DOHH2 (cell line): ENCODE results near the gene SMOC2.

Experiments used
- H3F3A ChIP-seq: fragments of 200-600 bp; sonication (generic), shearing (Covaris generic); 2 replicates; pipeline ENCODE4 v1.6.0; 2016; ENCODE audit warnings: antibody characterized with exemption, mild to moderate bottlenecking; ENCODE audit not compliant: control insufficient read depth, insufficient read depth
- H3K27ac ChIP-seq: fragments of 200-600 bp; sonication (generic); 2 replicates; pipeline ENCODE4 v1.5.1; 2014; ENCODE audit warnings: low read depth, mild to moderate bottlenecking, low read length, moderate library complexity
- H3K27me3 ChIP-seq: fragments of 200-600 bp; sonication (generic); 2 replicates; pipeline ENCODE4 v1.6.1; 2014; ENCODE audit warnings: mild to moderate bottlenecking, low read length, mixed read lengths; ENCODE audit not compliant: control insufficient read depth
- H3K36me3 ChIP-seq: fragments of 200-600 bp; sonication (generic); 2 replicates; pipeline ENCODE4 v1.6.1; 2014; ENCODE audit warnings: mild to moderate bottlenecking, low read length, moderate library complexity, mixed read lengths; ENCODE audit not compliant: control insufficient read depth
- H3K4me1 ChIP-seq: fragments of 200-600 bp; sonication (generic); 2 replicates; pipeline ENCODE4 v1.6.1; 2014; ENCODE audit warnings: mild to moderate bottlenecking, low read length, mixed read lengths; ENCODE audit not compliant: control insufficient read depth
- H3K4me2 ChIP-seq: fragments of 200-600 bp; sonication (generic); 2 replicates; pipeline ENCODE4 v1.6.0; 2014; ENCODE audit warnings: mild to moderate bottlenecking, low read length, moderate library complexity
- H3K4me3 ChIP-seq: fragments of 200-600 bp; sonication (generic); 2 replicates; pipeline ENCODE4 v1.5.1; 2014; ENCODE audit warnings: mild to moderate bottlenecking, low read length, mixed read lengths
- H3K79me2 ChIP-seq: fragments of 200-600 bp; sonication (generic); 2 replicates; pipeline ENCODE4 v1.6.1; 2014; ENCODE audit warnings: mild to moderate bottlenecking, low read length, mixed read lengths; ENCODE audit not compliant: control insufficient read depth
- H3K9me2 ChIP-seq: fragments of 200-600 bp; sonication (generic); replicated peaks from 2 replicates; pipeline ENCODE4 v1.6.1; 2014; ENCODE audit warnings: mild to moderate bottlenecking, low read length, mixed read lengths; ENCODE audit not compliant: control insufficient read depth
- H3K9me3 ChIP-seq: fragments of 200-600 bp; sonication (generic); 2 replicates; pipeline ENCODE4 v1.6.1; 2014; ENCODE audit warnings: antibody characterized with exemption, low read length, mixed read lengths; ENCODE audit not compliant: control insufficient read depth, insufficient read depth
- H4K20me1 ChIP-seq: fragments of 200-600 bp; sonication (generic); 2 replicates; pipeline ENCODE4 v1.6.0; 2014; ENCODE audit warnings: low read depth, mild to moderate bottlenecking, antibody characterized with exemption, low read length, moderate library complexity; ENCODE audit not compliant: control insufficient read depth, insufficient read depth
- CTCF ChIP-seq: fragments of 200-600 bp; sonication (generic); IDR thresholded peaks from one replicate; pipeline ENCODE4 v1.5.1; 2014; ENCODE audit warnings: antibody characterized with exemption, mild to moderate bottlenecking, low read depth, low read length; ENCODE audit not compliant: poor library complexity, severe bottlenecking
- EZH2phosphoT487 ChIP-seq: fragments of 200-600 bp; sonication (generic); IDR thresholded peaks from 2 replicates; pipeline ENCODE4 v1.6.1; 2017; ENCODE audit warnings: borderline replicate concordance, mild to moderate bottlenecking, antibody characterized with exemption, low read length, moderate library complexity, mixed read lengths

SMOC2 gene

GRCh38 chr6:168581236-168581635, 140.3 kb downstream of the SMOC2 start:
- Histone ChIP-seq H3F3A (no peaks in the 10 kb centered on the region), H3K9me3 (peaks cover 6% of the 10 kb centered on the region; the same call in 1 of the 2 replicates), H3K9me2 (no peaks in the 10 kb centered on the region), H3K79me2 (no peaks in the 10 kb centered on the region), H3K27ac (no peak overlapping the region), H3K36me3 (no peaks in the 10 kb centered on the region), H3K27me3 (no peaks in the 10 kb centered on the region), H3K4me2 (no peak overlapping the region), H4K20me1 (no peaks in the 10 kb centered on the region), H3K4me3 (no peak overlapping the region), H3K4me1 (no peaks in the 10 kb centered on the region)
- TF ChIP-seq EZH2phosphoT487 (no peak), CTCF (no peak)

- no peaks in the 10 kb centered on the region for H3K27me3 ChIP-seq
- H3K79me2 ChIP-seq: no peaks in the 10 kb centered on the region
- TF ChIP-seq CTCF (no peak), EZH2phosphoT487 (no peak)
- peaks cover 6% of the 10 kb centered on the region; the same call in 1 of the 2 replicates for H3K9me3 ChIP-seq
- no peaks in the 10 kb centered on the region for H4K20me1 ChIP-seq
- H3K4me2 ChIP-seq: no peak overlapping the region
- H3K27ac ChIP-seq: no peak overlapping the region
- H3K4me3 ChIP-seq: no peak overlapping the region
- H3F3A ChIP-seq: no peaks in the 10 kb centered on the region
- H3K36me3 ChIP-seq: no peaks in the 10 kb centered on the region
- no peaks in the 10 kb centered on the region for H3K4me1 ChIP-seq
- no peaks in the 10 kb centered on the region for H3K9me2 ChIP-seq
Measured at GRCh38 chr6:168581706-168582105, 140.7 kb downstream of the SMOC2 start.

- TF ChIP-seq EZH2phosphoT487: no peak
- TF ChIP-seq CTCF: no peak
Measured at GRCh38 chr6:168582571-168582981, 141.6 kb downstream of the SMOC2 start.

GRCh38 chr6:168583126-168583525, 142.1 kb downstream of the SMOC2 start:
- Histone ChIP-seq H3K9me2 (no peaks in the 10 kb centered on the region), H3K9me3 (peaks cover 8% of the 10 kb centered on the region; the same call in 1 of the 2 replicates), H3K27ac (no peak overlapping the region), H3K4me1 (no peaks in the 10 kb centered on the region), H3K4me3 (no peak overlapping the region), H3K27me3 (no peaks in the 10 kb centered on the region), H3K79me2 (no peaks in the 10 kb centered on the region), H3K36me3 (no peaks in the 10 kb centered on the region), H4K20me1 (no peaks in the 10 kb centered on the region), H3K4me2 (no peak overlapping the region), H3F3A (no peaks in the 10 kb centered on the region)
- no peak for TF ChIP-seq EZH2phosphoT487
- no peak for TF ChIP-seq CTCF

More at GRCh38 chr6:168582571-168582981, 141.6 kb downstream of the SMOC2 start:
- no peaks in the 10 kb centered on the region for H3K4me1 ChIP-seq
- H3K36me3 ChIP-seq: no peaks in the 10 kb centered on the region
- no peaks in the 10 kb centered on the region for H3K79me2 ChIP-seq
- no peaks in the 10 kb centered on the region for H3F3A ChIP-seq
- H3K4me3 ChIP-seq: no peak overlapping the region
- H3K9me3 ChIP-seq: peaks cover 8% of the 10 kb centered on the region; the same call in 1 of the 2 replicates
- H3K27ac ChIP-seq: no peak overlapping the region
- H3K27me3 ChIP-seq: no peaks in the 10 kb centered on the region
- no peaks in the 10 kb centered on the region for H3K9me2 ChIP-seq
- no peaks in the 10 kb centered on the region for H4K20me1 ChIP-seq
- no peak overlapping the region for H3K4me2 ChIP-seq
